Measurements from ENCODE around the gene PRKAG1.

DNA sequence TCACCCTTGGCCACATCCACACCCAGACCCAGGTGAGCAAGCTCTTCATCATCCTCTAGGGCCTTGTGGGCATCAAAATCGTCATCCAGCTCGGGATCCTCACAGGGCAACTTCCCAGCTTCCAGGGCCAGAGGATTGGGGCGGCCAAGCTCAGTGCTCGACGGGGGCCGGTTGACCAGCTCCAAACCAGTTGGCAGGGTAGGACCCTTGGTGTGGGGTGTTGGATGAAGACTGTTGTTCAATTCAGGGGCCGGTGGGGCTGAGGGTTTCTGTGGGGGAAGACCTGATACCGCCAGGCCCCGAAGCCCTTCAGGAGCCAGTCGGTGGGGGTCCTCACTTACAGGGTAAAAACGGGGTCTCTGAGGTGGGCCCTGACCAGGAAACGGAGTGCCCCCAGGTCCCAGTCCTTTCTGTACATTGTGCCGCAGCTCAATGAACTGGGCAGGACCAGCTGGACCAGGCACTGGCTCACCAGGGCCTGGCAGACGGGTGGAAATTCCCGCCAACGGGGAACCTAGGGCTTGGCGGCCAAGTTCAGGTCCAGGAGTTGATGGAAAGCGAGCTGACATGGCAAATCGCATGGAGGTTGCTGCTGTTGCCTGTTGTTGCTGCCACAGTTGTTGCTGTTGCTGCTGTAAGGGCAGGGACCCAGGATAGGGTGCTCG is 19.8 kb upstream of the PRKAG1 start:
- TF ChIP-seq, protein P1, sequence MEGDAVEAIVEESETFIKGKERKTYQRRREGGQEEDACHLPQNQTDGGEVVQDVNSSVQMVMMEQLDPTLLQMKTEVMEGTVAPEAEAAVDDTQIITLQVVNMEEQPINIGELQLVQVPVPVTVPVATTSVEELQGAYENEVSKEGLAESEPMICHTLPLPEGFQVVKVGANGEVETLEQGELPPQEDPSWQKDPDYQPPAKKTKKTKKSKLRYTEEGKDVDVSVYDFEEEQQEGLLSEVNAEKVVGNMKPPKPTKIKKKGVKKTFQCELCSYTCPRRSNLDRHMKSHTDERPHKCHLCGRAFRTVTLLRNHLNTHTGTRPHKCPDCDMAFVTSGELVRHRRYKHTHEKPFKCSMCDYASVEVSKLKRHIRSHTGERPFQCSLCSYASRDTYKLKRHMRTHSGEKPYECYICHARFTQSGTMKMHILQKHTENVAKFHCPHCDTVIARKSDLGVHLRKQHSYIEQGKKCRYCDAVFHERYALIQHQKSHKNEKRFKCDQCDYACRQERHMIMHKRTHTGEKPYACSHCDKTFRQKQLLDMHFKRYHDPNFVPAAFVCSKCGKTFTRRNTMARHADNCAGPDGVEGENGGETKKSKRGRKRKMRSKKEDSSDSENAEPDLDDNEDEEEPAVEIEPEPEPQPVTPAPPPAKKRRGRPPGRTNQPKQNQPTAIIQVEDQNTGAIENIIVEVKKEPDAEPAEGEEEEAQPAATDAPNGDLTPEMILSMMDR (IDR thresholded peaks at IDR 0.05), result no peak
- TF ChIP-seq POLR2A (IDR thresholded peaks at IDR 0.05) (no peak), EP300 (IDR thresholded peaks at IDR 0.05) (no peak), POLR2AphosphoS5 (IDR thresholded peaks at IDR 0.05) (no peak)
